Transverse colon (tissue), 4 donors: ENCODE results near the gene HIPK2. TPM values are rescaled to one million over a fixed set of nuclear protein-coding genes. Genes with fewer than 3 reads are reported as not detected.

Source experiments
- DNase-seq: peaks from one replicate; pipeline ENCODE4 v3.0.0-alpha.2; 2019
- H3K27ac ChIP-seq, 4 donors: fragments of 200-600 bp; sonication (generic); 2 replicates each; pipeline ENCODE4 v1.5.1; 2016 to 2018; ENCODE audit warnings: inconsistent platforms in 4 of 4
- H3K27me3 ChIP-seq: fragments of 200-600 bp; sonication (generic); 2 replicates; pipeline ENCODE4 v1.5.1; 2017; ENCODE audit warnings: inconsistent platforms
- H3K36me3 ChIP-seq, 4 donors: fragments of 200-600 bp; sonication (generic); 2 replicates each; pipeline ENCODE4 v1.5.1; 2017 to 2019; ENCODE audit warnings: inconsistent platforms in 4 of 4
- H3K4me1 ChIP-seq, 4 donors: fragments of 200-600 bp; sonication (generic); 2 replicates each; pipeline ENCODE4 v1.5.1; 2017 to 2020; ENCODE audit warnings: inconsistent platforms in 4 of 4
- H3K4me3 ChIP-seq, 4 donors: fragments of 200-600 bp; sonication (generic); 1 replicate in 1 of 4; 2 replicates in 3 of 4; pipeline versions ENCODE4 v1.5.1 to v1.6.1; 2017 to 2019; ENCODE audit warnings: inconsistent platforms in 4 of 4
- H3K9me3 ChIP-seq, 2 donors: fragments of 200-600 bp; sonication (generic); 2 replicates each; pipeline ENCODE4 v1.5.1; 2017 to 2019; ENCODE audit warnings: inconsistent platforms in 2 of 2
- EP300 ChIP-seq: sonication (generic); formaldehyde crosslinking; IDR thresholded peaks from one replicate; pipeline ENCODE4 v1.6.1; 2017; ENCODE audit warnings: antibody characterized with exemption, low read depth
- POLR2A ChIP-seq: fragments of 450-650 bp; IDR thresholded peaks from one replicate; pipeline ENCODE4 v1.6.1; 2016; ENCODE audit warnings: antibody characterized with exemption, mild to moderate bottlenecking, moderate library complexity
- POLR2AphosphoS5 ChIP-seq, 3 donors: sonication (generic); formaldehyde crosslinking; IDR thresholded peaks; one replicate each; pipeline ENCODE4 v1.6.1; 2016; ENCODE audit warnings: antibody characterized with exemption in 3 of 3
- WGBS, 2 donors: methylation state at CpG; one replicate each; pipeline ENCODE4 v1.1.5; 2018; ENCODE audit warnings: low coverage in 1 of 2; 5-methylcytosine and 5-hydroxymethylcytosine counted together
- in situ Hi-C, 4 donors: fragments of 200-750 bp; cut with MboI; loops; one replicate each; pipeline versions ENCODE4 v1.15.0 to v1.15.1; 2017; ENCODE audit warnings: low sequenced_read_pairs in 3 of 4, low pct_ligation_motif_present in 1 of 4, low pct_unique_long_range_greater_than_20kb in 1 of 4
- intact Hi-C: fragments of 100-400 bp; cut with DNase I; formaldehyde crosslinking; loops from one replicate; pipeline ENCODE4 v1.15.1; 2023; ENCODE audit warnings: low total_unique reads
- total RNA-seq, 4 donors: library from RNA; depleted of rRNA; stranded (reverse); fragments of >200 nt; gene quantifications; one replicate each; pipeline ENCODE4 v1.1.0, GENCODE V29; 2016
- TF ChIP-seq, protein P1 (sequence below), 5 experiments: fragments of 200-600 bp in 3 of 5; fragments of 450-650 bp in 2 of 5; sonication (generic) in 3 of 5; IDR thresholded peaks; 1 replicate in 2 of 5; 2 replicates in 3 of 5; pipeline ENCODE4 v1.5.1; 2016 to 2017; ENCODE audit warnings: antibody characterized with exemption in 5 of 5, inconsistent platforms in 3 of 5, mild to moderate bottlenecking in 2 of 5, moderate library complexity in 1 of 5

HIPK2 gene
- total RNA-seq, 4 donors from 2014 or later = 27.3 to 40.3 (median 33.6) TPM

DNA sequence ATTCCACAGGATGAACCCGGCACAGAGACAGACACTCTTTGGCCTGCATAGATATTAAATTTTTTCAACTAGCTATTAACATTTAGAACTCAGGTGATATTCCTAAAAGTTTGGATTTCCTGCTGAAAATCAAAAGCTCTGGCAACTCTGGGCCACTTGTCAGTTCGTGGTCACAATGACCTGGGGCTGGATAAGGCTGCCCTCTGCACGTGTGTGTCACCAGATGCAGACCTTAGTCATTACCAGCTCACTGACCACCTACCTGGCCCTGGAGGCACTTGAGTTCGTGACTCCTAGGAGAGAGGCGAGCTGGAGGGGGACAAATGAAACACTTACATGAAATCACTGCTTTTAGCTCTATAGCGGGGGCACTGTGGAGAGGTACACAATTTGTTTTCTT, 126.5 kb downstream of the HIPK2 start:
- H3K36me3 ChIP-seq = no peaks in the 10 kb centered on the region
- TF ChIP-seq, protein P1, sequence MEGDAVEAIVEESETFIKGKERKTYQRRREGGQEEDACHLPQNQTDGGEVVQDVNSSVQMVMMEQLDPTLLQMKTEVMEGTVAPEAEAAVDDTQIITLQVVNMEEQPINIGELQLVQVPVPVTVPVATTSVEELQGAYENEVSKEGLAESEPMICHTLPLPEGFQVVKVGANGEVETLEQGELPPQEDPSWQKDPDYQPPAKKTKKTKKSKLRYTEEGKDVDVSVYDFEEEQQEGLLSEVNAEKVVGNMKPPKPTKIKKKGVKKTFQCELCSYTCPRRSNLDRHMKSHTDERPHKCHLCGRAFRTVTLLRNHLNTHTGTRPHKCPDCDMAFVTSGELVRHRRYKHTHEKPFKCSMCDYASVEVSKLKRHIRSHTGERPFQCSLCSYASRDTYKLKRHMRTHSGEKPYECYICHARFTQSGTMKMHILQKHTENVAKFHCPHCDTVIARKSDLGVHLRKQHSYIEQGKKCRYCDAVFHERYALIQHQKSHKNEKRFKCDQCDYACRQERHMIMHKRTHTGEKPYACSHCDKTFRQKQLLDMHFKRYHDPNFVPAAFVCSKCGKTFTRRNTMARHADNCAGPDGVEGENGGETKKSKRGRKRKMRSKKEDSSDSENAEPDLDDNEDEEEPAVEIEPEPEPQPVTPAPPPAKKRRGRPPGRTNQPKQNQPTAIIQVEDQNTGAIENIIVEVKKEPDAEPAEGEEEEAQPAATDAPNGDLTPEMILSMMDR (IDR thresholded peaks at IDR 0.05) = no peak
- no peak for TF ChIP-seq EP300
- no peaks in the 10 kb centered on the region for H3K9me3 ChIP-seq
- H3K4me1 ChIP-seq = peaks cover 0 to 33% (median 3%) of the 10 kb centered on the region in 4 donors
- intact Hi-C loops = no loop called here
- no peak overlapping the region for H3K27ac ChIP-seq
- in situ Hi-C loops = no loop called here
- H3K4me3 ChIP-seq = no peak overlapping the region
- no peak for DNase-seq
- no peaks in the 10 kb centered on the region for H3K27me3 ChIP-seq
- 82 to 90% methylated on average over 2 to 6 of the region's 6 CpGs for WGBS, 2 donors

DNA sequence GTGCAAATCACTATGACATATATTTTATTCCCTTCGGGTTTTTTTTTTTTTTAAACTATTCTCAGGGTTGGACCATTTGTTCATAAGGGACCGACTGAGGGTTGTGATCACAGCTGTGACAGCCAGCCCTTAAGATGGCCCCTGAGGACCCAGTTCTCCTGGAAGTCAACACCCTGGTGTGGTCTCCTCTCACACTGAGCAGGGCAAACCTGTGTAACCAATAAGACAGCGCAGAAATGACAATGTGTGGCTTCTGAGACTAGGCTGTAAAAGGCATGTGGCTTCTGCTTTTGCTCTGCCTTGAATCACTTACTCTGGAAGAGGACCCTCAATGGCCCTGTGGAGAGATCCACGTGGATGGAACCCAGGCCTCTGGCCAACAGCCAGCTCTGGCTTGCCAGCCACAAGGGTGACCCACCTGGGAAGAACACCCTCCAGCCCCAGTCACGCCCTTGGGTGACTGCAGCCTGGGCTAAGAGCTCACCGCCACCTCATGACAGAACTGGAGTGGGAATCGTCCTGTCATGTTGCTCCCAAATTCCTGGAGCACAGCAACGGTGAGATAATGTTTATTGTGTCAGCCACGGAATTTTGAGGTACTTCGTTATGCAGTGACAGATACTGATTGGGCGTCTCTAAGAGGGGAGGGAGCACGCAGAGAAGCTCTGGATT, 127.2 kb downstream of the HIPK2 start:
- intact Hi-C loops (no loop called here), in situ Hi-C loops (no loop called here)
- H3K4me3 ChIP-seq = no peak overlapping the region
- TF ChIP-seq, protein P1 (IDR thresholded peaks at IDR 0.05) = no peak
- TF ChIP-seq EP300 (no peak), POLR2AphosphoS5 (IDR thresholded peaks at IDR 0.05) (no peak), POLR2A (no peak)
- DNase-seq = no peak
- no peak overlapping the region for H3K27ac ChIP-seq
- WGBS, 2 donors = 86 to 91% methylated on average over 3 to 12 of the region's 12 CpGs
- H3K9me3 ChIP-seq = no peaks in the 10 kb centered on the region
- H3K4me1 ChIP-seq = peaks cover 0 to 39% (median 5%) of the 10 kb centered on the region in 4 donors
- H3K27me3 ChIP-seq = no peaks in the 10 kb centered on the region
- H3K36me3 ChIP-seq = no peaks in the 10 kb centered on the region

DNA sequence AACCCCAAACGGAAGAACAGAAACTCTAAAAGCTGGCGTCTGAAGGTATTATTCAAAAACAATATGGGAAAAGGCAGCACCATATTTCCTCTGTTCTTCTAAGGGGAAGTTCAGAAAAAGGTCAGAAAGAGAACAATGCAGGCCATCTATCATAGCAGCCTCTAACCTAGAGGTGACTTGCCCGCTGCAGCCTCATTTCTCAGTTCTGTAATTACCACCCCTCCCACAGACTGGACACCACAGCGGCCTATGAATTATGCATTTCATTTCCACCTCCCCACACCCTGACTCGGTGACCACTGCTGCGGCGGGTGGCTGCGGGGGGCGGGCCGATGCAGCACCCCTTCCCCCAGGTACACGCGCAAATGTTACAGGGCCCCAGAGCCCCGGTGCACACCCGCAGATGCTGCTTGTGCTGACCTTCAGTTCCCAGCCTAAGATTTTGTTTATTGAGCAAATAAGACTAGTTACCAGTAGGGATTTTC, 128.8 kb downstream of the HIPK2 start:
- no peaks in the 10 kb centered on the region for H3K27me3 ChIP-seq
- WGBS, 2 donors = 53 to 67% methylated on average over 2 to 14 of the region's 14 CpGs
- H3K4me1 ChIP-seq = peaks cover 0 to 34% (median 5%) of the 10 kb centered on the region in 4 donors
- in situ Hi-C loops (loop anchor here (5.0 to 10.0 kb wide), 3 partner anchors 348 to 356 kb away; no protein-coding TSS in a partner anchor), intact Hi-C loops (loop anchor here (10.0 kb wide), 1 partner anchor 126 kb away; the partner anchor contains the start of gene HIPK2)
- H3K36me3 ChIP-seq = no peaks in the 10 kb centered on the region
- H3K4me3 ChIP-seq = no peak overlapping the region
- peak; percentile 64 for DNase-seq
- TF ChIP-seq, protein P1 (IDR thresholded peaks at IDR 0.05) = no peak
- peak in 1 of 3 donors; percentile 14 for TF ChIP-seq POLR2AphosphoS5 (IDR thresholded peaks at IDR 0.05)
- H3K9me3 ChIP-seq = no peaks in the 10 kb centered on the region
- H3K27ac ChIP-seq = peak overlapping the region; percentile 36 to 63 (median 44)

DNA sequence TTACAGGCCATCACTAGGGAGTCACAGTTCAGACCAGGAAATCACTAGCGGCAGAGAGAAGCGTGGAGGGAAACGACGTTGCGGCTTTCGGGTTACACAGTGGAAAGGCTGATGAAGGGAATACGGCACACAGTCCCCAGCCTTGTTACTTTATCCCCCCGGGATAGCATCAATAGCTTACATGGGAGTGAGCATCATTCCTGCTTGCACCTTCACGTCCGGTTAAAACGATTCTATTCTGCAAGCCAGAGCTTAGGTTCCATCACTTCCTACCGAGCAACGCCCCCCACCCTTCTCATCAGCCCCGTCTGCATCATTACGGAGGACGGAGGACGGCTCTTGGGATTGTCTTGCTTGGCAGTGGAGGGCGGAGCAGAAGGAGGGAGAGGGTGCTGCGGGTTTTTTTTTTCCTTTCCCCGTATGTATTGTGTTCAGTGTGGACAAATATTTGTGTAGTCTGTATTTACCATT, 129.4 kb downstream of the HIPK2 start:
- in situ Hi-C loops = loop anchor here (5.0 to 10.0 kb wide), 3 partner anchors 349 to 356 kb away; no protein-coding TSS in a partner anchor
- H3K4me3 ChIP-seq = no peak overlapping the region

More for the DNA sequence above, 129.4 kb downstream of the HIPK2 start:
- peak overlapping the region; percentile 36 to 63 (median 42) for H3K27ac ChIP-seq
- H3K4me1 ChIP-seq = peaks cover 0 to 28% (median 5%) of the 10 kb centered on the region in 4 donors
- WGBS, 2 donors = 68% methylated on average over 7 to 20 of the region's 20 CpGs
- TF ChIP-seq POLR2AphosphoS5 (IDR thresholded peaks at IDR 0.05) = no peak
- TF ChIP-seq, protein P1 (IDR thresholded peaks at IDR 0.05) = no peak
- no peak for TF ChIP-seq EP300
- no peaks in the 10 kb centered on the region for H3K27me3 ChIP-seq
- no peaks in the 10 kb centered on the region for H3K9me3 ChIP-seq
- DNase-seq = no peak
- no peaks in the 10 kb centered on the region for H3K36me3 ChIP-seq
- intact Hi-C loops = loop anchor here (10.0 kb wide), 1 partner anchor 126 kb away; the partner anchor contains the start of gene HIPK2
